Endodermal cell (in vitro differentiated cells): ENCODE results near the gene STX1B. TPM values are rescaled to one million over a fixed set of nuclear protein-coding genes. Genes with fewer than 3 reads are reported as not detected.

ENCODE experiments used
- DNase-seq: peaks from one replicate; pipeline ENCODE4 v3.0.0-alpha.2; 2017
- H3K27ac ChIP-seq: 2 replicates; pipeline ENCODE4 v1.5.1; 2013; ENCODE audit warnings: mild to moderate bottlenecking, low read depth, low read length, moderate library complexity
- H3K27me3 ChIP-seq: 2 replicates; pipeline ENCODE4 v1.6.1; 2013; ENCODE audit warnings: mild to moderate bottlenecking, low read length, moderate library complexity; ENCODE audit not compliant: insufficient read depth, control insufficient read depth, poor library complexity, severe bottlenecking
- H3K36me3 ChIP-seq: 2 replicates; pipeline ENCODE4 v1.7.0; 2013; ENCODE audit warnings: mild to moderate bottlenecking, low read length, moderate library complexity; ENCODE audit not compliant: control insufficient read depth, insufficient read depth
- H3K4me1 ChIP-seq: one replicate; pipeline ENCODE4 v1.7.0; 2013; ENCODE audit warnings: low read length; ENCODE audit not compliant: control insufficient read depth, insufficient read depth
- H3K4me3 ChIP-seq: 2 replicates; pipeline ENCODE4 v1.5.1; 2013; ENCODE audit warnings: mild to moderate bottlenecking, low read length, moderate library complexity
- H3K9ac ChIP-seq: 2 replicates; pipeline ENCODE4 v1.6.1; 2013; ENCODE audit warnings: mild to moderate bottlenecking, low read length, moderate library complexity; ENCODE audit not compliant: poor library complexity, severe bottlenecking; ENCODE audit errors: extremely low read depth
- H3K9me3 ChIP-seq: 2 replicates; pipeline ENCODE4 v1.6.1; 2013; ENCODE audit warnings: mild to moderate bottlenecking, low read length, moderate library complexity; ENCODE audit not compliant: control insufficient read depth
- H3K27ac Mint-ChIP-seq: 2 replicates; pipeline ENCODE4 v1.8.0; 2020; ENCODE audit warnings: mixed read lengths
- H3K27me3 Mint-ChIP-seq: 2 replicates; pipeline ENCODE4 v1.8.0; 2021; ENCODE audit warnings: mild to moderate bottlenecking, mixed read lengths; ENCODE audit not compliant: insufficient read depth
- H3K36me3 Mint-ChIP-seq: 2 replicates; pipeline ENCODE4 v1.8.0; 2020; ENCODE audit warnings: low read depth, mixed read lengths
- H3K4me1 Mint-ChIP-seq: 2 replicates; pipeline ENCODE4 v1.8.0; 2020; ENCODE audit warnings: mixed read lengths
- H3K4me3 Mint-ChIP-seq: 2 replicates; pipeline ENCODE4 v1.8.0; 2020; ENCODE audit warnings: mild to moderate bottlenecking, moderate library complexity, mixed read lengths
- H3K9me3 Mint-ChIP-seq: 2 replicates; pipeline ENCODE4 v1.8.0; 2020; ENCODE audit warnings: mild to moderate bottlenecking, mixed read lengths
- CTCF ChIP-seq: fragments of 200-600 bp; sonication (generic); conservative IDR thresholded peaks from 2 replicates; pipeline ENCODE4 v1.5.0; 2021; ENCODE audit warnings: antibody characterized with exemption, mild to moderate bottlenecking
- WGBS, 2 experiments: methylation state at CpG; one replicate each; pipeline versions ENCODE4 v1.1.5 to v1.1.7; 2013; ENCODE audit warnings: missing lambda C conversion rate in 2 of 2, mixed read lengths in 1 of 2; ENCODE audit not compliant: insufficient coverage in 1 of 2, insufficient read length in 1 of 2; 5-methylcytosine and 5-hydroxymethylcytosine counted together
- total RNA-seq, 2 donors: library from RNA; stranded (reverse); fragmentation: NEBNext Ultra II Directional in 1 of 2; extraction: Animal tissue kit (Norgen Biotek cat#: 25700) in 1 of 2; gene quantifications; 2 replicates in 1 of 2; 3 replicates in 1 of 2; pipeline ENCODE4 v1.2.1, GENCODE V29; 2021

Gene STX1B
- total RNA-seq, 2 donors from 2014 or later = 3.2 to 7.0 TPM

- no peaks in the 10 kb centered on the region for H3K9me3 Mint-ChIP-seq
Measured at GRCh38 chr16:30990105-30990504, 20.3 kb downstream of the STX1B start.

GRCh38 chr16:30989469-30990047, 20.9 kb downstream of the STX1B start:
- no peak overlapping the region for H3K9ac ChIP-seq
- TF ChIP-seq CTCF = no peak
- Mint-ChIP-seq H3K4me3 (no peak overlapping the region), H3K27ac (no peak overlapping the region), H3K36me3 (peaks cover 3% of the 10 kb centered on the region), H3K9me3 (no peaks in the 10 kb centered on the region), H3K4me1 (peaks cover 2% of the 10 kb centered on the region), H3K27me3 (no peaks in the 10 kb centered on the region)
- no peak overlapping the region for H3K4me3 ChIP-seq
- H3K9me3 ChIP-seq = no peaks in the 10 kb centered on the region
- H3K27me3 ChIP-seq = no peaks in the 10 kb centered on the region
- DNase-seq = no peak
- H3K27ac ChIP-seq = no peak overlapping the region
- peaks cover 1% of the 10 kb centered on the region for H3K36me3 ChIP-seq
- 93 to 94% methylated on average over 23 of the region's 23 CpGs for WGBS, 2 experiments
- no peaks in the 10 kb centered on the region for H3K4me1 ChIP-seq

More at GRCh38 chr16:30990105-30990504, 20.3 kb downstream of the STX1B start:
- Histone ChIP-seq H3K4me3 (no peak overlapping the region), H3K9me3 (no peaks in the 10 kb centered on the region), H3K27me3 (no peaks in the 10 kb centered on the region), H3K4me1 (no peaks in the 10 kb centered on the region), H3K9ac (no peak overlapping the region), H3K27ac (no peak overlapping the region), H3K36me3 (no peaks in the 10 kb centered on the region)
- no peak overlapping the region for H3K27ac Mint-ChIP-seq
- peaks cover 2% of the 10 kb centered on the region for H3K4me1 Mint-ChIP-seq
- WGBS, 2 experiments = 90% methylated on average over 2 to 11 of the region's 12 CpGs
- H3K36me3 Mint-ChIP-seq = peaks cover 3% of the 10 kb centered on the region
- no peak for DNase-seq
- TF ChIP-seq CTCF = no peak
- H3K27me3 Mint-ChIP-seq = peaks cover 1% of the 10 kb centered on the region
- no peak overlapping the region for H3K4me3 Mint-ChIP-seq

GRCh38 chr16:30987581-30988190, 22.8 kb downstream of the STX1B start:
- no peak for TF ChIP-seq CTCF
- no peak overlapping the region for H3K4me3 Mint-ChIP-seq

More at GRCh38 chr16:30987581-30988190, 22.8 kb downstream of the STX1B start:
- Mint-ChIP-seq H3K36me3 (peaks cover 11% of the 10 kb centered on the region), H3K9me3 (no peaks in the 10 kb centered on the region), H3K4me1 (peaks cover 2% of the 10 kb centered on the region), H3K27me3 (no peaks in the 10 kb centered on the region), H3K27ac (no peak overlapping the region)
- Histone ChIP-seq H3K4me1 (no peaks in the 10 kb centered on the region), H3K9ac (no peak overlapping the region), H3K27me3 (no peaks in the 10 kb centered on the region), H3K36me3 (peaks cover 7% of the 10 kb centered on the region), H3K9me3 (no peaks in the 10 kb centered on the region), H3K4me3 (no peak overlapping the region), H3K27ac (no peak overlapping the region)
- DNase-seq = no peak
- 94 to 96% methylated on average over 29 to 30 of the region's 30 CpGs for WGBS, 2 experiments
